A549 (cell line): ENCODE results near the gene ISM1. TPM values are rescaled to one million over a fixed set of nuclear protein-coding genes. Genes with fewer than 3 reads are reported as not detected.

Experiments
- ATAC-seq, 2 experiments: fragments of 200-7000 bp in 1 of 2; fragments of >200 bp in 1 of 2; cut with Nextera tagmentation in 1 of 2; cut with Tn5 transposase in 1 of 2; 3 replicates each; pipeline versions ENCODE4 v1.8.0 to v1.9.1; 2018 to 2020; ENCODE audit warnings: mild to moderate bottlenecking in 1 of 2, moderate library complexity in 1 of 2
- CTCF ChIA-PET: fragments of 300-600 bp; sonication (Branson Sonifier 250); formaldehyde crosslinking; extraction: SDS; loops from one replicate; lab custom pipeline; 2021; ENCODE audit warnings: antibody characterized with exemption, inconsistent platforms; lab: Yijun Ruan, JAX
- POLR2A ChIA-PET: fragments of 350-600 bp; formaldehyde crosslinking; extraction: SDS; loops from one replicate; lab custom pipeline; 2021; ENCODE audit warnings: antibody characterized with exemption, inconsistent platforms; lab: Yijun Ruan, JAX
- DNase-seq, 2 experiments: peaks; one replicate each; pipeline versions ENCODE4 v3.0.0 to v3.0.0-alpha.2; 2011 to 2016; ENCODE audit warnings: low read depth in 1 of 2, low spot score in 1 of 2
- FAIRE-seq: peaks from 2 replicates; lab custom pipeline; 2011; peaks lifted over from hg19 to GRCh38; lab: Jason Lieb, UNC
- H3K27ac ChIP-seq, 2 experiments: fragments of >200 bp; sonication (Bioruptor Twin); formaldehyde crosslinking; 3 replicates each; pipeline ENCODE4 v1.5.1; 2016 to 2017
- H3K4me1 ChIP-seq: fragments of >200 bp; sonication (Bioruptor Twin); formaldehyde crosslinking; 3 replicates; pipeline ENCODE4 v1.6.1; 2016
- H3K4me2 ChIP-seq: fragments of >200 bp; sonication (Bioruptor Twin); formaldehyde crosslinking; 3 replicates; pipeline ENCODE4 v1.6.1; 2016
- H3K4me3 ChIP-seq: fragments of >200 bp; sonication (Bioruptor Twin); formaldehyde crosslinking; 3 replicates; pipeline ENCODE4 v1.5.1; 2016
- H3K9me3 ChIP-seq: fragments of >200 bp; sonication (Bioruptor Twin); formaldehyde crosslinking; 3 replicates; pipeline ENCODE4 v1.6.1; 2016
- CBX8 ChIP-seq: fragments of 200-600 bp; sonication (generic); IDR thresholded peaks from 2 replicates; pipeline ENCODE4 v1.6.1; 2016
- CHD4 ChIP-seq: fragments of 200-600 bp; sonication (generic); IDR thresholded peaks from 2 replicates; pipeline ENCODE4 v1.6.1; 2016; ENCODE audit warnings: antibody characterized with exemption, mild to moderate bottlenecking, borderline replicate concordance
- EHF ChIP-seq: fragments of 250-450 bp; sonication (Bioruptor Pico); IDR thresholded peaks from 2 replicates; pipeline ENCODE4 v1.5.0; 2020; ENCODE audit warnings: mild to moderate bottlenecking
- EHMT2 ChIP-seq: fragments of 200-600 bp; sonication (generic); IDR thresholded peaks from 2 replicates; pipeline ENCODE4 v1.6.1; 2016; ENCODE audit warnings: antibody characterized with exemption, low read depth, mild to moderate bottlenecking, moderate library complexity
- EP300 ChIP-seq, 2 experiments: fragments of >200 bp; sonication (Bioruptor Twin); formaldehyde crosslinking; IDR thresholded peaks; 2 replicates in 1 of 2; 3 replicates in 1 of 2; pipeline ENCODE4 v1.6.1; 2016 to 2017
- FOSB ChIP-seq: fragments of 250-450 bp; sonication (Bioruptor Pico); IDR thresholded peaks from 2 replicates; pipeline ENCODE4 v1.5.0; 2020; ENCODE audit warnings: mild to moderate bottlenecking, moderate library complexity
- HDAC2 ChIP-seq: fragments of 200-600 bp; sonication (generic); IDR thresholded peaks from 2 replicates; pipeline ENCODE4 v1.6.1; 2016
- HEYL ChIP-seq: fragments of 250-450 bp; sonication (Bioruptor Pico); IDR thresholded peaks from 2 replicates; pipeline ENCODE4 v1.8.0; 2021; ENCODE audit warnings: mild to moderate bottlenecking, moderate library complexity
- JUN ChIP-seq, 2 experiments: fragments of >200 bp; sonication (Bioruptor Twin); formaldehyde crosslinking; IDR thresholded peaks; 2 replicates in 1 of 2; 3 replicates in 1 of 2; pipeline ENCODE4 v1.6.1; 2016 to 2017
- JUNB ChIP-seq: fragments of >200 bp; sonication (Bioruptor Twin); formaldehyde crosslinking; IDR thresholded peaks from 2 replicates; pipeline ENCODE4 v1.6.1; 2016
- MAFK ChIP-seq: fragments of 450-650 bp; IDR thresholded peaks from 2 replicates; pipeline ENCODE4 v1.6.1; 2014; ENCODE audit not compliant: partially characterized antibody
- MAZ ChIP-seq: fragments of 150-350 bp; IDR thresholded peaks from 2 replicates; pipeline ENCODE4 v1.6.1; 2014; ENCODE audit warnings: antibody characterized with exemption, low read depth, low read length, borderline replicate concordance
- NFE2L2 ChIP-seq: fragments of 150-350 bp; conservative IDR thresholded peaks from 2 replicates; pipeline ENCODE4 v1.6.1; 2014; ENCODE audit warnings: low read length
- PHF8 ChIP-seq: fragments of 200-600 bp; sonication (generic); IDR thresholded peaks from 2 replicates; pipeline ENCODE4 v1.6.1; 2016; ENCODE audit warnings: low read depth, mild to moderate bottlenecking, antibody characterized with exemption, moderate library complexity, borderline replicate concordance
- POLR2A ChIP-seq: IDR thresholded peaks from 2 replicates; pipeline ENCODE4 v1.6.1; 2012; ENCODE audit warnings: mild to moderate bottlenecking, low read length
- POLR2AphosphoS2 ChIP-seq: conservative IDR thresholded peaks from 2 replicates; pipeline ENCODE4 v1.6.1; 2012; ENCODE audit warnings: low read length, improper control_type of control experiment, inconsistent platforms
- RCOR1 ChIP-seq: fragments of 150-350 bp; IDR thresholded peaks from 2 replicates; pipeline ENCODE4 v1.6.1; 2014; ENCODE audit warnings: antibody characterized with exemption, low read length, low read depth
- RFX5 ChIP-seq: fragments of 450-650 bp; IDR thresholded peaks from 2 replicates; pipeline ENCODE4 v1.7.1; 2014; ENCODE audit warnings: antibody characterized with exemption, mild to moderate bottlenecking, moderate library complexity
- SREBF2 ChIP-seq: fragments of 450-650 bp; IDR thresholded peaks from 2 replicates; pipeline ENCODE4 v1.6.1; 2014; ENCODE audit warnings: mild to moderate bottlenecking, moderate library complexity
- TFCP2L1 ChIP-seq: fragments of 250-450 bp; sonication (Bioruptor Pico); IDR thresholded peaks from 2 replicates; pipeline ENCODE4 v1.5.0; 2021; ENCODE audit warnings: mild to moderate bottlenecking
- ZNF302 ChIP-seq: fragments of 250-450 bp; sonication (Bioruptor Pico); IDR thresholded peaks from 2 replicates; pipeline ENCODE4 v1.9.0; 2021; ENCODE audit warnings: inconsistent platforms, mild to moderate bottlenecking, moderate library complexity
- WGBS: methylation state at CpG from one replicate; pipeline ENCODE4 v1.1.6; 2017; ENCODE audit errors: missing lambda C conversion rate; 5-methylcytosine and 5-hydroxymethylcytosine counted together
- polyA minus RNA-seq: library from RNA; depleted of rRNA, polyadenylated mRNA; stranded (reverse); fragments of >200 nt; gene quantifications from 2 replicates; pipeline ENCODE4 v1.2.3, GENCODE V29; 2011; rRNA and poly(A)+ RNA removed
- polyA plus RNA-seq, 4 experiments: library from polyadenylated mRNA; depleted of rRNA in 3 of 4; stranded (reverse); fragments of >200 nt; fragmentation: RNase III in 1 of 4; extraction: RNeasy Plus Mini Kit Qiagen cat#74134 plus additional on column Dnase treatment in 1 of 4; gene quantifications; 2 replicates in 3 of 4; 3 replicates in 1 of 4; pipeline ENCODE4 v1.2.3, GENCODE V29; 2011 to 2017
- TF ChIP-seq, protein P1 (sequence below): IDR thresholded peaks from 2 replicates; pipeline ENCODE4 v1.6.1; 2012
- TF ChIP-seq, protein P2 (sequence below): fragments of >200 bp; sonication (Bioruptor Twin); formaldehyde crosslinking; IDR thresholded peaks from 3 replicates; pipeline ENCODE4 v1.6.1; 2016
- TF ChIP-seq, protein P3 (sequence below): fragments of >200 bp; sonication (Bioruptor Twin); formaldehyde crosslinking; IDR thresholded peaks from 2 replicates; pipeline ENCODE4 v1.6.1; 2016
- TF ChIP-seq, protein P4 (sequence below): IDR thresholded peaks from 2 replicates; pipeline ENCODE4 v1.6.1; 2012
- TF ChIP-seq, protein P5 (sequence below): fragments of 150-350 bp; IDR thresholded peaks from 2 replicates; pipeline ENCODE4 v1.6.1; 2014; ENCODE audit warnings: low read depth, mild to moderate bottlenecking, low read length

The ISM1 gene
- 0.18 and 0.30 TPM in 2 replicates for polyA plus RNA-seq (2011; rRNA removed)
- 0.19 and 0.25 TPM in 2 replicates for polyA plus RNA-seq (2012; cell fraction: cytosol; rRNA removed)
- 0.06 and 0.19 TPM in 2 replicates for polyA plus RNA-seq (2012; cell fraction: nucleus; rRNA removed)
- 0.39 to 0.50 TPM (median 0.45 TPM) in 3 replicates for polyA plus RNA-seq (2017; fragmentation: RNase III; extraction: RNeasy Plus Mini Kit Qiagen cat#74134 plus additional on column Dnase treatment)
- polyA minus RNA-seq: 0.29 and 0.41 TPM in 2 replicates

DNA sequence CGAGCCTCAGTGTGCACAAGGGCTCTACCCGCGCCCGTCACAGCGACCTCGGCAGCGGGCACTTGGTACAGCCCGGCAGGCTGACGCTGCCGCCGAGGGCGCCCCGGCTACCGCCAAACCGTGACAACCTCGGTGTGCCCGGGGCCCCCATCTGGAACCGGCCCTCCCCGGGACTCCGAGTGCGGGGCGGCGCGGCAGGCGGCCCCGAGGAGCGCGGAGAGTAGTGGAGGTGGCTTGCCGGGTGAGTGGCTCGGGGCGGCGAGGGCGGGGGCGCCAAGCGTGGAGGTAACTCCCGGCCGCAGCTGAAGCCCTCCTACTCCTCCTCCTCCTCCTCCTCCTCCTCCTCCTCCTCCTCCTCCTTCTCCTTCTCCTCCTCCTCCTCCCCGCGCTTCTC lies at the start of gene ISM1:
Gene ISM1, plus strand, starts transcription at position 371 of the 394 bp plus-strand sequence. CDS start 503 bp downstream, outside the sequence.
- POLR2A ChIA-PET: no interaction called here
- H3K9me3 ChIP-seq: peaks cover under 1% of the 10 kb centered on the region; the same call in 1 of the 3 replicates
- TF ChIP-seq, protein P1, sequence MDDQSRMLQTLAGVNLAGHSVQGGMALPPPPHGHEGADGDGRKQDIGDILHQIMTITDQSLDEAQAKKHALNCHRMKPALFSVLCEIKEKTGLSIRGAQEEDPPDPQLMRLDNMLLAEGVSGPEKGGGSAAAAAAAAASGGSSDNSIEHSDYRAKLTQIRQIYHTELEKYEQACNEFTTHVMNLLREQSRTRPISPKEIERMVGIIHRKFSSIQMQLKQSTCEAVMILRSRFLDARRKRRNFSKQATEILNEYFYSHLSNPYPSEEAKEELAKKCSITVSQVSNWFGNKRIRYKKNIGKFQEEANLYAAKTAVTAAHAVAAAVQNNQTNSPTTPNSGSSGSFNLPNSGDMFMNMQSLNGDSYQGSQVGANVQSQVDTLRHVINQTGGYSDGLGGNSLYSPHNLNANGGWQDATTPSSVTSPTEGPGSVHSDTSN: no peak
- no peak for TF ChIP-seq HDAC2
- TF ChIP-seq, protein P2, sequence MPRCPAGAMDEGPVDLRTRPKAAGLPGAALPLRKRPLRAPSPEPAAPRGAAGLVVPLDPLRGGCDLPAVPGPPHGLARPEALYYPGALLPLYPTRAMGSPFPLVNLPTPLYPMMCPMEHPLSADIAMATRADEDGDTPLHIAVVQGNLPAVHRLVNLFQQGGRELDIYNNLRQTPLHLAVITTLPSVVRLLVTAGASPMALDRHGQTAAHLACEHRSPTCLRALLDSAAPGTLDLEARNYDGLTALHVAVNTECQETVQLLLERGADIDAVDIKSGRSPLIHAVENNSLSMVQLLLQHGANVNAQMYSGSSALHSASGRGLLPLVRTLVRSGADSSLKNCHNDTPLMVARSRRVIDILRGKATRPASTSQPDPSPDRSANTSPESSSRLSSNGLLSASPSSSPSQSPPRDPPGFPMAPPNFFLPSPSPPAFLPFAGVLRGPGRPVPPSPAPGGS: no peak
- TF ChIP-seq RCOR1: no peak
- no peak for TF ChIP-seq JUN (IDR thresholded peaks at IDR 0.05)
- TF ChIP-seq, protein P3, sequence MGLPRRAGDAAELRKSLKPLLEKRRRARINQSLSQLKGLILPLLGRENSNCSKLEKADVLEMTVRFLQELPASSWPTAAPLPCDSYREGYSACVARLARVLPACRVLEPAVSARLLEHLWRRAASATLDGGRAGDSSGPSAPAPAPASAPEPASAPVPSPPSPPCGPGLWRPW: no peak
- no peak for TF ChIP-seq NFE2L2
- no peak for TF ChIP-seq ZNF302
- no peak for TF ChIP-seq CBX8
- TF ChIP-seq MAFK: no peak
- no peak for TF ChIP-seq RFX5
- peak within 1 kb of the TSS; percentile 65 to 89 for H3K27ac ChIP-seq
- peak; percentile 32 to 33 for DNase-seq
- peak; percentile 69 to 74 for ATAC-seq
- H3K4me2 ChIP-seq: peak within 1 kb of the TSS; percentile 97
- FAIRE-seq: no peak
- WGBS: 2% methylated on average over 23 of the region's 39 CpGs
- H3K4me1 ChIP-seq: peaks cover 11% of the 10 kb centered on the region; the same call in 2 of the 3 replicates
- peak within 1 kb of the TSS; percentile 86 for H3K4me3 ChIP-seq
- CTCF ChIA-PET: interaction anchor here (0.7 to 2.1 kb wide), 5 partner anchors 8 to 326 kb away, joined by 3 to 6 read pairs (median 5); no protein-coding TSS in a partner anchor

DNA sequence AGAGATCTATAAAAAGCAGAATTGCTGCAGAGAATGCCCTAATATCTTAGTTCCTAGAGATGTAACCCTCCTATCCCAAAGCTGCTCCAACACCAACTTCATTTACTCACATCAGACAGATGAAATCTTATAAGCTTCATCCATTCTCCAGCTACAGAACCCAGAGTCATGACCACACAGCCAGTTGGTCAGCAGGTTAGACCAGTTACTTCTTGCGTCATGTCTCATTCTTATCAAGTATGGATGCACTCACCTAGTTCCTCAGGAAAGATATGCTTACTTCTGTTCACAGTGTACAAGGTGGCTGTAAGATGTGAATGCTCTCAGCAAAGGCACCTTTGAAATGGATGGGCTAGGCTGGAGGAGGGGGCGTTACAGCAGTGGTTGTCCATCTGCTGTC lies 47.9 kb upstream of the ISM1 start:
- DNase-seq (no peak), FAIRE-seq (no peak)

DNA sequence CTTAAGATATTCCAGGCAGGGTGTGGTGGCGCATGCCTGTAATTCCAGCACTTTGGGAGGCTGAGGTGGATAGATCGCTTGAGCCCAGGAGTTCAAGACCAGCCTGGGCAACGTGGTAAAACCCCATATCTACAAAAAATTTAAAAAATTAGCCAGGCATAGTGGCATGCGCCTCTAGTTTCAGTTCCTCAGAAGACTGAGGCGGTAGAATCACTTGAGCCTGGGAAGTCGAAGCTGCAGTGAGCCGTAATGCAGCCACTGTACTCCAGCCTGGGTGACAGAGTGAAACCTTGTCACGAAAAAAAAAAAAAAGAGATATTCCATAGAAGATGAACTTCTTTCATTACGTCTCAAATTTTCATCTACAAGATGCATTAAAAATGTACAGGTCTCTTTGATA lies 46.7 kb upstream of the ISM1 start:
- no peak for DNase-seq
- no peak overlapping the region for H3K4me3 ChIP-seq
- 40% methylated on average over 9 of the region's 9 CpGs for WGBS
- no peak overlapping the region for H3K4me2 ChIP-seq
- CTCF ChIA-PET: interaction anchor here (0.6 kb wide), 1 partner anchor 205 kb away, joined by 3 read pairs; no protein-coding TSS in a partner anchor
- no peak for TF ChIP-seq SREBF2
- no peak for TF ChIP-seq MAFK
- TF ChIP-seq PHF8: no peak
- TF ChIP-seq HEYL (CRISPR knock-in tag): no peak
- TF ChIP-seq MAZ: no peak
- TF ChIP-seq, protein P4, sequence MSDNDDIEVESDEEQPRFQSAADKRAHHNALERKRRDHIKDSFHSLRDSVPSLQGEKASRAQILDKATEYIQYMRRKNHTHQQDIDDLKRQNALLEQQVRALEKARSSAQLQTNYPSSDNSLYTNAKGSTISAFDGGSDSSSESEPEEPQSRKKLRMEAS: no peak
- TF ChIP-seq POLR2A: no peak
- no peak for TF ChIP-seq JUNB
- TF ChIP-seq, protein P5, sequence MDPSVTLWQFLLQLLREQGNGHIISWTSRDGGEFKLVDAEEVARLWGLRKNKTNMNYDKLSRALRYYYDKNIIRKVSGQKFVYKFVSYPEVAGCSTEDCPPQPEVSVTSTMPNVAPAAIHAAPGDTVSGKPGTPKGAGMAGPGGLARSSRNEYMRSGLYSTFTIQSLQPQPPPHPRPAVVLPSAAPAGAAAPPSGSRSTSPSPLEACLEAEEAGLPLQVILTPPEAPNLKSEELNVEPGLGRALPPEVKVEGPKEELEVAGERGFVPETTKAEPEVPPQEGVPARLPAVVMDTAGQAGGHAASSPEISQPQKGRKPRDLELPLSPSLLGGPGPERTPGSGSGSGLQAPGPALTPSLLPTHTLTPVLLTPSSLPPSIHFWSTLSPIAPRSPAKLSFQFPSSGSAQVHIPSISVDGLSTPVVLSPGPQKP: no peak
- no peak for TF ChIP-seq EP300 (IDR thresholded peaks at IDR 0.05)
- TF ChIP-seq FOSB (CRISPR knock-in tag): no peak
- no peak for TF ChIP-seq CHD4
- TF ChIP-seq TFCP2L1 (CRISPR knock-in tag): no peak
- H3K9me3 ChIP-seq: no peaks in the 10 kb centered on the region; the same call in 2 of the 3 replicates
- no peak for ATAC-seq
- no peak for FAIRE-seq
- POLR2A ChIA-PET: no interaction called here
- no peak overlapping the region for H3K27ac ChIP-seq
- no peaks in the 10 kb centered on the region for H3K4me1 ChIP-seq

More for the DNA sequence above, 47.9 kb upstream of the ISM1 start:
- POLR2A ChIA-PET: no interaction called here
- Histone ChIP-seq H3K4me3 (no peak overlapping the region), H3K4me1 (no peaks in the 10 kb centered on the region), H3K9me3 (peaks cover 4% of the 10 kb centered on the region; the same call in 1 of the 3 replicates), H3K4me2 (no peak overlapping the region), H3K27ac (no peak overlapping the region)
- TF ChIP-seq, protein P3: no peak
- TF ChIP-seq EHMT2 (no peak), EHF (CRISPR knock-in tag) (no peak), JUNB (no peak), POLR2AphosphoS2 (no peak)
- CTCF ChIA-PET: interaction anchor here (0.6 kb wide), 1 partner anchor 31 kb away, joined by 3 read pairs; no protein-coding TSS in a partner anchor
- no peak for ATAC-seq
- 38% methylated on average over 2 of the region's 2 CpGs for WGBS
